GM10847 (cell line): ENCODE measurements around the gene CFAP54.

Experiments
- POLR2A ChIP-seq: IDR thresholded peaks from 2 replicates; pipeline ENCODE4 v1.6.1; 2011; ENCODE audit not compliant: insufficient read length; ENCODE audit errors: extremely low read depth

Gene CFAP54

GRCh38 chr12:96648923-96649322 lies 159.5 kb downstream of the CFAP54 start:
- TF ChIP-seq POLR2A, result no peak

DNA sequence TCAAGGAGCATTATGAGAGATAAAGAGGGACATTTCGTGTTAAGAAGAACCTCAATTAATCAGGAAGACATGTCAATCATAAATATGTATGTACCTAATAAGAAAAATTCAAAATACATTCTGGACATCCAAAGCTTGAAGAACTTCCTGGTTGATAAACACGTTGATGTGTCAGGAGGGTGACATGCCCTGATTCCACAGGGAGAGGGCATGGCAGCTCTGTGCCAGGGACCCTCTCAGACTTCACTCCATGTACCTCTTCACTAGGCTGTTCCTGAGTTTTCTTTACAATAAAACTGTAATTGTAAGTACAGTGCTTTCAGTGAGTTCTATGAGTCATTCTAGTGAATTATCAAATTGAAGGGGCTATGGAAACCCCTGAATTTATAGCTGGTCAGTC lies 163.5 kb downstream of the CFAP54 start:
- TF ChIP-seq POLR2A, result no peak

GRCh38 chr12:96658075-96658474 lies 168.7 kb downstream of the CFAP54 start:
- no peak for TF ChIP-seq POLR2A

- TF ChIP-seq POLR2A, result no peak
These were observed 180.4 kb downstream of the CFAP54 start for GRCh38 chr12:96669786-96670185.

DNA sequence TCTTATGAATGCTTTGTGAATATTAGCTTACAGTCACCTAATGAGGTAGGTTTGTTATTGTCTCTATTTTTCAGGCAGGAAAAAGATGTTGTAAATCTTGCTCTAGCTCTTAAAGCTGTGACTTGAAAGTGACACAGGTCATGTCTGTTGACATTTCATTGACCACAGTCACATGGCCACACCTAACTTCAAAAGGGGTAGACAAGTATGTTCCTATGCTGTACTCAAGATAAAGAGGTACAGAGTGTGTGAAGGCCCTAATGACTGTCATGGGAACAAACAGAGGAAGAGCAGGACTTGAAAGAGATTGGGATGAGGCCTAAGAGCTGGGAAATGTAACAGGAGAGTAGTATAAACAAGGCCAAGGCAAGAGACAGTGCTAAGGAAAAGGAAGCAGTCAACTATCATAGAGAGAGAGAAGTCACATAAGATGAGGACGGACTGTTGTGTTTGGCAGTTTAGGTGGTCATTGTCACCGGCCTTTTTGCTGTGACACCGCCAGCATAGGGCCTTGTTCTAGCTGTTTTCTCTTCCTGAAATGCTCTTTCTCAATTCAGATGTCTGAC lies 181.0 kb downstream of the CFAP54 start:
- TF ChIP-seq POLR2A, result no peak

GRCh38 chr12:96677363-96677762 lies 188.0 kb downstream of the CFAP54 start:
- no peak for TF ChIP-seq POLR2A

GRCh38 chr12:96687719-96688118 lies 198.3 kb downstream of the CFAP54 start:
- no peak for TF ChIP-seq POLR2A

- no peak for TF ChIP-seq POLR2A
These were observed 209.1 kb downstream of the CFAP54 start for GRCh38 chr12:96698521-96698920.

- TF ChIP-seq POLR2A, result no peak
These were observed 209.6 kb downstream of the CFAP54 start for GRCh38 chr12:96698965-96699364.

DNA sequence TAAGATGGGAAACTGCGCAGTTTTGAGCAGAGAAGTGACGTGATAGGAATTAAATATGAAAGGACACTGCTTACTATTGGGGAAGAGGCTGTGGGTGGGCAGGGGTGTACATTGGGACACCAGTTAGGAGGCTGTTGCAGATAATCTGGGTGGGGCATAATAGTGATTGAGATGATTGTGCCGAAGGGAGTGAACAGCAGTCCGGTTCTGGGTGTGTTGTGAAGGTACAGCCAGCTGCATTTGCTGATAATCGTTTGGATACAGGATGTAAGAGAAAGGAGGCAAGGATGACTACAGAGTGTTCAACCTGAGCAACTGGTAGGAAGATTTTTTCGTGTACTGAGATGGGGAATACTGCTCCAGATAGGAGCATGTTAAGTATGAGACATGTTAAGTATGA lies 212.5 kb downstream of the CFAP54 start:
- no peak for TF ChIP-seq POLR2A

DNA sequence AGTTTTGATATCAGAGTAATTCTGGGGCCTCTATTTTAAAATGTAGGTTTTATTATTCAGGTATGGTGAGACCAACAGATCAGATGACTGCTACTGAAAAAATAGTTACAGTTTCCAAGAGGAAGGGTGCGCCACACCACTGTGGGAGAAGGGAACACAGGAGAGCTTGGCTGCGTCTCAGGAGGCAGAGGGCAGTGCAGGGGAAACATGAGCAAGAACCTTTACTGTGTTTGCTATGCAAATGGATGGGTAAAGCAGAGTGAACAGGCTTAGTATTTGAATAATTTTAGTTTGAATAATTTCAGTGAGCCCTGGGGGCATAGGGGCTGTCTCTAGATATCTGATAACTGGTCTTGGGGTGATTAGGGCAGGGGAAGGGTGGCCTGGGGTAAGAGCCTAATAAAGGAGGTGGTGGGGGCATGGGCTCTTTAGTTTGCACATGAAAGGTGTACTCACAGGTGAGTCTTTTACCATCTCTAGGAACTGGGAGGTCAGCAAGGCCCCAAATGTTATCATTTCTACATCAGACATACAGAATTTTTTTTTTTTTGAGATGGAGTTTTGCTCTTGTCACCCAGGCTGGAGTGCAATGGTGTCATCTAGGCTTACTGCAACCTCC lies 220.9 kb downstream of the CFAP54 start:
- no peak for TF ChIP-seq POLR2A

DNA sequence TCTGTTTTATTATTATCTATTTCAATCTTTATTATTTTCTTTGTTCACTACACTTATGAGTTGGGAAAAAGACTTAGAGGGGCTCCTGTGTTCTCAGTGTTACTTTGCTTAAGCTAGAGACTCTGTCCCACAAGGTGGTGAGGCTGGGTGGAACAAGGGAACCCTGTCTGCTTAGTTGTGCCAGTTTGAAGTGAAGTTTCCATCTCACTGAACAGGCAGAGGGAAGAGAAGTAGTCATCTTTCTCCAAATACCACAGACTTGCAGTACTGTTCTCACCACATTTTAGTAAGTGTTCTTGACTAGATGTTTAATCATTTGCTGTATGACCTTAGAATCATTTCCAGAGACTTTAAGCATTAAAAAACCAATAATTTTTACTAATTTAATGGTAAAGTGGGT lies 222.0 kb downstream of the CFAP54 start:
- no peak for TF ChIP-seq POLR2A

DNA sequence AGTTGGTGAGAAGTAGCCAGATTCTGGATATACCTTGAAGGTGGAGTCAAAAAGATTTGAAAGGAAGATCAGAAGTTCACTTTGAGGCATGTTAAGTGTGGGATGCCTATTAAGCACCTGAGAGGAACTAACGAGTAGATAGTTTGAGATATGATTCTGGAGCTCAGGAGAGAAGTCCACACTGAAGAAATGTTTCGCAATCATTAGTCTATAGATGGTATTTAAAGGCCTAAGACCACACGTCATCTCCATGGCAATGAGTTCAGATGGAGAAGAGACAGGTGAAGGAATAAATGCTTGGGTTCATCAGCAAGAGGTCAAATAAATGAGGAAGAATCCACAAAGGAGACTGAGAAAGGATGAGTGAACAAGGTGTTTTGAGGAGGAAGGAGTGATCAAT lies 224.8 kb downstream of the CFAP54 start:
- no peak for TF ChIP-seq POLR2A

DNA sequence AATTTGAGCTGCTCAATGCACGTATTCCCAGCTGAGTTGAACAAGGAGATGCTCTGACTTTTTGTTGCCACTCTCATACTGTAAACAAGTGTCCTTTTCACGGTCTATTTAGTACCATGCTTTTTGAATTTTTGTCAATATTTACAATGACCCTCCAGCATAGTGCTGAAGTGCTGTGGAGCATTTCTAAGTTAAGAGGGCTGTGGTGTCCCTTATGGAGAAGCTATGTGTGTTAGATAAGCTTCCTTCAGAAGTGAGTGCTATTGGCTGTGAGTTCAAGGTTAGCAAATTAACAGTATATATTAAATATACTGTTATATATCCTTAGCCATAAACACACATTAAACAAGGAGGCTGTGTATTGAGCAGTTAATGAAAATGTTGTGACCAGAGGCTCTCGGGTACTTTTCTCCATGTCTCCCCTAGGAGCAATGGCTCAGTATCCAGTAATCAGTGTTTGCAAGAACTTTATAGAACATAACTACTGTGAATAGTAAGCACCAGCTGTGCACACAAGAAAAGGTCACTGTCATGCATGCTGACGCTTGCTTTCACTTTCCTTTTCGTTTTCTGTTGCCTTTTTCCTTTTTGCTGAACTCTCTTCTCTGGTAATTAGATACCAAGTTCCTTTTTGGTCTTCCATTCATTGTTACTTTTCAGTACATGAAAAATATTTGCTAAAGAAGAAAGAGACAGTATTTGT lies 230.4 kb downstream of the CFAP54 start:
- TF ChIP-seq POLR2A, result no peak

DNA sequence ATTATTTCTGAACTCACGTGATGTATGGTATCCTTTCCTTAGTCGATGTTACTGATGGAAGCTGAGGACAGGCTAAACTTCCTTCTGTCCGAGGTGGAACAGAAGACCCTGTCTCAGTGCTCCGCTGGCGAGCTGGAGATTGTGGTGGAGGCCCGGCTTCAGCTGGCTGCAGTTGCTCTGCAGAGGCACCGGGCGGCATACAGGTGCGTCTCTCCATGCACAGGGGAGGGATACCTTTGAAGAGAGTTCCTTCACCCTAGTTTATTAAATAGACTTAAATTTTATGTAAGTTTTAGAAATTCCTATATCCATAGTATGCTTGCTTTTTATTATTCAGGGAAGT lies 231.0 kb downstream of the CFAP54 start:
- no peak for TF ChIP-seq POLR2A

DNA sequence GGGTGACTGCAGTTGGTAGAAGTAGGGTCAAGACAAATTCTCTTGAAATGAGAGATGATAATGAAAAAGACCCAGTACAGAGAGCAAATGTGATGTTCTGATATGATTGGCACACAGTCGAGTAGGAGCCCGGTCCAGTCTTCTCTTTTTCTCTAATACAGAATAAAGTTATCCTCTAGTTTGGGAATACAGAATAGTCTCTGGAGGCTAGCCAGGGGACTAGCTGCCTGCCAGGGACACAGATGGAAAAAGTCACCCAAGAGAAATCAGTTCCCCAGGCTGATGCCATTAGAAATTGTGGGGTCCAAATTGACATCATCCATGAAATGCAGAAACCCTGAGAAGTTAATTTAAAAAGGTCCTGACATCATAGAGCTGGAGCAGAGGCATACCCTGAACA lies 240.5 kb downstream of the CFAP54 start:
- TF ChIP-seq POLR2A, result no peak

- TF ChIP-seq POLR2A, result no peak
These were observed 254.2 kb downstream of the CFAP54 start for GRCh38 chr12:96743606-96744005.
